Measurements from ENCODE around the gene LRRC8D. TPM values are rescaled to one million over a fixed set of nuclear protein-coding genes. Genes with fewer than 3 reads are reported as not detected.

Gene LRRC8D
- total RNA-seq, 1 experiment from 2014 or later, result 44.9 TPM

DNA sequence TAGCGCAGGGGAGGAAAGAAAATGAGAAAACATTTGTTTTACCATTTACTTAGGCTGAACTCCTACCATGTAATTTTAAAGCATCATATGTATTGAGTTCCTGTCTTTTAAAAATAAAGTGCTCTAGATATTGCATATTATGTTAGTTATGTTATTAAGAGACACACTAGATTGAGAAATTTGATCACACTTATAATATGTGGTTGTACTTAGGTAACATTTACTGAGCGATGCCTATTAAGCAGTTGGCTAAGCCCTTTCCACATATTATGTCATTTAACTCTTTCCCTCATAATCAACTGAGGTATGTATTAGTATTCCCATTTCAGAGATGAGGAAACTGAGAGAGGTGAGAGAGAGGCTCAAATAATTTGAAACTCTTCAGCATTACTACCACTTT lies 4.5 kb upstream of the LRRC8D start:
- no peaks in the 10 kb centered on the region for H3K36me3 ChIP-seq (replicated peaks; ENCODE audit: control insufficient read depth, insufficient read depth, low read length)

GRCh38 chr1:89821322-89822108 lies 683 bp downstream of the LRRC8D start:
- Histone ChIP-seq H3K36me3 (replicated peaks; ENCODE audit: control insufficient read depth, insufficient read depth, low read length) (no peaks in the 10 kb centered on the region; the same call in 1 of the 2 replicates), H3K4me3 (ENCODE audit: insufficient read depth, low read depth, low read length) (peak overlapping the region; percentile 100), H3K27me3 (ENCODE audit: control insufficient read depth, insufficient read depth, low read length) (peaks cover 9% of the 10 kb centered on the region)
- DNase-seq, result peak; percentile 89

More for the DNA sequence above, 4.5 kb upstream of the LRRC8D start:
- DNase-seq, result no peak
- H3K27me3 ChIP-seq (ENCODE audit: control insufficient read depth, insufficient read depth, low read length), result peaks cover 9% of the 10 kb centered on the region
- H3K4me3 ChIP-seq (ENCODE audit: insufficient read depth, low read depth, low read length), result no peak overlapping the region

DNA sequence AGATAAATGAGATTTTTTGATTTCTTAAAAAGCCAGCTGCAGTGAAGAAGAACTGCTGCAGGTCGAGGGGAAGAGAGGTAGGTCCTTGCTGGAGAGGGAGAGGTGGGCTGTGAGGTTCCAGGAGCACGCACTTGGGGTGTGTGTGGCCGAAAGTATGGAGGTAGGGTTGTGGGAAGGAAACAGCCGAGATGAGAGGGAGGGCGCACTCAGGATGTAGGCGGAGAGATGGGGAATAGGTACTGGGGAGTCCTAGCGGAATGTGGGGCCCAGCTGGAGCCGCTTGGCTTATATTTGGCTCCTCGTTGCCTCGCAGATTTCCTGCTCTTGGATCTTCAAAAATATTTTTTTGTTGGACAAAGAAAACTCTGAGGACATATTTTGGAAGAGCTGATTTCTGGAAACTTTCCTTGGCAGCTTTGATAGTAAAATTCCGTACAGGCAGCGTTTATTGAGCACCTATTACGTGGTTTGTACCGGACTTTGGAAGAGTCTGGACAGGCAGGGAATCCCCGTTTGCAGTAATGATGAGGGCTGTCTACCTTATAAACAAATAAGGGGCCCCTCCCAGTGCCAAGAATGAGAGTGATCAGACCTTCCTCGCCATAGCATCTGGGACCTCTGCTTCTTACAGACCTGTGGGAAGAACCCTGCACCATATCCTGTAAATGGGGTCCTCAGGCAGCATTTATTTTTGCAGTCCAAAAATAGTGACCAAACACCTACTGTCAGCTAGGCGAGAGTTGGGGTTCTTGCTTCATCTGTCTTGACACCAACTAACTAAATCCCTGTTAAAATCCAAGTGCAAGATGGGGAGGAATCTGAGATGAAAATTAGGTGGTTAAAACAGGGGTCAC lies 1.5 kb downstream of the LRRC8D start:
- Histone ChIP-seq H3K4me3 (ENCODE audit: insufficient read depth, low read depth, low read length) (peak overlapping the region; percentile 100), H3K36me3 (replicated peaks; ENCODE audit: control insufficient read depth, insufficient read depth, low read length) (no peaks in the 10 kb centered on the region; the same call in 1 of the 2 replicates), H3K27me3 (ENCODE audit: control insufficient read depth, insufficient read depth, low read length) (peaks cover 9% of the 10 kb centered on the region)
- DNase-seq, result peak; percentile 70

GRCh38 chr1:89822999-89823628 lies 2.3 kb downstream of the LRRC8D start:
- no peak for DNase-seq
- peaks cover 9% of the 10 kb centered on the region for H3K27me3 ChIP-seq (ENCODE audit: control insufficient read depth, insufficient read depth, low read length)
- H3K4me3 ChIP-seq (ENCODE audit: insufficient read depth, low read depth, low read length), result no peak overlapping the region
- H3K36me3 ChIP-seq (replicated peaks; ENCODE audit: control insufficient read depth, insufficient read depth, low read length), result no peaks in the 10 kb centered on the region; the same call in 1 of the 2 replicates

DNA sequence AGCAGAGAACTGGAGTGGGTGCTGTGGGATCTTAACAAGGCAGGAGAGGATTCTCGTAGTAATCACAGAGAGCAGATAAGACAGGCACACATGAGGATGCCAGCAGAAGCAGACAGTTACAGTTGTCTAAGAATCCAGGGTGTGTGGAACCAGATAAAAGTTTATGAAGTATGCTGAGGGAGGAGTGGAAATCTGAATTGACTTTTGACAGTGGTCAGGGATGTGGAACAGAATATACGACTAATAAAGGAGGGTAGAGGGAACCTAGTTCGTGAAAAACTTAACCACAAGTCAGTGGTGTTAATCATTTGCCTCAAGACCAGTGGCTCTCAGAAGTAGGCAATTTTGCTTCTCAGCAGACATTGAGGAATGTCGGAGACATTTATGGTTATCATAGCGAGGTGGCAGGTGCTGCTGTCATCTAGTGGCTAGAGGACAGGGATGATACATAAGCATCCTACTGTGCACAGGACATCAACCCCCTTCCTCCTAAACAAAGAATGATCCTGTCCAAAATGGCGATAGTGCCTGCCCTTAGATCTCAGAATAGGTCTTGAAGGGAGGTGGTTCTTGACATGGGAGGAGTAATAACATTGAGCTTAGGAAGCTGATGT lies 3.0 kb downstream of the LRRC8D start:
- Histone ChIP-seq H3K4me3 (ENCODE audit: insufficient read depth, low read depth, low read length) (no peak overlapping the region), H3K27me3 (ENCODE audit: control insufficient read depth, insufficient read depth, low read length) (peaks cover 9% of the 10 kb centered on the region), H3K36me3 (replicated peaks; ENCODE audit: control insufficient read depth, insufficient read depth, low read length) (no peaks in the 10 kb centered on the region; the same call in 1 of the 2 replicates)
- no peak for DNase-seq

DNA sequence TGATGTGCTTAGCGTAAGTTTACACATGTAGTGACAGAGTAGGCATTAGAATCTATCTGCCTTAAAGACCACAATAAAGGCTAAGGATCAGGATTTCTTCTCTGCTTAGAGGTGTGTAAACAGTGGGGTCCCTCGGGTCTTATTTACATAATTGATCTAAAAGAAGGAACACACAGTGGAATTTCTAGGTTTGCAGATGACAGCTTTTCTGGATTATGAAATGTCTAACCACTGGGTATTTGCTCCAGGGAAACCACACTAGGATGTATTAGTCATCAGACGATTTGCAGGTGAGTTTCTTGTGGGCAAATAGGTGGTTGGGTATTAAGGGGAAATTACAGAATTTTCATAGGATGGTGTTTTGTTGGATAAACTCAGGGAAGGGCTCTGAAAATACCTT lies 5.8 kb downstream of the LRRC8D start:
- H3K4me3 ChIP-seq (ENCODE audit: insufficient read depth, low read depth, low read length), result no peak overlapping the region
- DNase-seq, result no peak
- H3K36me3 ChIP-seq (replicated peaks; ENCODE audit: control insufficient read depth, insufficient read depth, low read length), result no peaks in the 10 kb centered on the region; the same call in 1 of the 2 replicates
- H3K27me3 ChIP-seq (ENCODE audit: control insufficient read depth, insufficient read depth, low read length), result no peaks in the 10 kb centered on the region

- H3K27me3 ChIP-seq (ENCODE audit: control insufficient read depth, insufficient read depth, low read length), result no peaks in the 10 kb centered on the region
- H3K4me3 ChIP-seq (ENCODE audit: insufficient read depth, low read depth, low read length), result no peak overlapping the region
- no peak for DNase-seq
- no peaks in the 10 kb centered on the region; the same call in 1 of the 2 replicates for H3K36me3 ChIP-seq (replicated peaks; ENCODE audit: control insufficient read depth, insufficient read depth, low read length)
These were observed 6.5 kb downstream of the LRRC8D start for GRCh38 chr1:89827330-89827729.

- no peak for DNase-seq
- Histone ChIP-seq H3K4me3 (ENCODE audit: insufficient read depth, low read depth, low read length) (no peak overlapping the region), H3K36me3 (replicated peaks; ENCODE audit: control insufficient read depth, insufficient read depth, low read length) (no peaks in the 10 kb centered on the region; the same call in 1 of the 2 replicates), H3K27me3 (ENCODE audit: control insufficient read depth, insufficient read depth, low read length) (no peaks in the 10 kb centered on the region)
These were observed 7.1 kb downstream of the LRRC8D start for GRCh38 chr1:89827902-89828301.

DNA sequence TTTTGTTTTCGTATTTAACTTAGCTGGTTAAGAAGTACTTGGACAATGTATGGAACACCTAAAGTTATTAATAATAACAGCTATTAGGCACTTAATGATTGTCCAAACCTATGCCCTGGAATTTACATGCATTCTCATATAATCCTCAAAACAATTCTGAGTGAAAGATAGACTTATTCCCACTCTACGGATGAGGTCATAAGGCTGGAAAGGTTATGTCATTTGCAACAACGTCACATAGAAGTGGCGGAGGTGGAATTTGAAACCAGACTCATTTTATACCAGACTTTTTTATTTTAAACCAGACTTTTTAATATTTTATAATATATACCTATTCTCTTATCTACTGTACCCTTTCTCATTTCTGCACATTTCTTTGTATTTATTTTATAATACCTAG lies 8.4 kb downstream of the LRRC8D start:
- no peaks in the 10 kb centered on the region for H3K27me3 ChIP-seq (ENCODE audit: control insufficient read depth, insufficient read depth, low read length)
- DNase-seq, result no peak

GRCh38 chr1:89831462-89832120 lies 10.8 kb downstream of the LRRC8D start:
- peak; percentile 32 for DNase-seq
- no peak overlapping the region for H3K4me3 ChIP-seq (ENCODE audit: insufficient read depth, low read depth, low read length)
- H3K36me3 ChIP-seq (replicated peaks; ENCODE audit: control insufficient read depth, insufficient read depth, low read length), result no peaks in the 10 kb centered on the region; the same call in 1 of the 2 replicates
- H3K27me3 ChIP-seq (ENCODE audit: control insufficient read depth, insufficient read depth, low read length), result no peaks in the 10 kb centered on the region

More for the DNA sequence above, 8.4 kb downstream of the LRRC8D start:
- no peak overlapping the region for H3K4me3 ChIP-seq (ENCODE audit: insufficient read depth, low read depth, low read length)
- no peaks in the 10 kb centered on the region; the same call in 1 of the 2 replicates for H3K36me3 ChIP-seq (replicated peaks; ENCODE audit: control insufficient read depth, insufficient read depth, low read length)

GRCh38 chr1:89832496-89833127 lies 11.8 kb downstream of the LRRC8D start:
- DNase-seq, result no peak
- Histone ChIP-seq H3K4me3 (ENCODE audit: insufficient read depth, low read depth, low read length) (no peak overlapping the region), H3K36me3 (replicated peaks; ENCODE audit: control insufficient read depth, insufficient read depth, low read length) (no peaks in the 10 kb centered on the region), H3K27me3 (ENCODE audit: control insufficient read depth, insufficient read depth, low read length) (no peaks in the 10 kb centered on the region)

DNA sequence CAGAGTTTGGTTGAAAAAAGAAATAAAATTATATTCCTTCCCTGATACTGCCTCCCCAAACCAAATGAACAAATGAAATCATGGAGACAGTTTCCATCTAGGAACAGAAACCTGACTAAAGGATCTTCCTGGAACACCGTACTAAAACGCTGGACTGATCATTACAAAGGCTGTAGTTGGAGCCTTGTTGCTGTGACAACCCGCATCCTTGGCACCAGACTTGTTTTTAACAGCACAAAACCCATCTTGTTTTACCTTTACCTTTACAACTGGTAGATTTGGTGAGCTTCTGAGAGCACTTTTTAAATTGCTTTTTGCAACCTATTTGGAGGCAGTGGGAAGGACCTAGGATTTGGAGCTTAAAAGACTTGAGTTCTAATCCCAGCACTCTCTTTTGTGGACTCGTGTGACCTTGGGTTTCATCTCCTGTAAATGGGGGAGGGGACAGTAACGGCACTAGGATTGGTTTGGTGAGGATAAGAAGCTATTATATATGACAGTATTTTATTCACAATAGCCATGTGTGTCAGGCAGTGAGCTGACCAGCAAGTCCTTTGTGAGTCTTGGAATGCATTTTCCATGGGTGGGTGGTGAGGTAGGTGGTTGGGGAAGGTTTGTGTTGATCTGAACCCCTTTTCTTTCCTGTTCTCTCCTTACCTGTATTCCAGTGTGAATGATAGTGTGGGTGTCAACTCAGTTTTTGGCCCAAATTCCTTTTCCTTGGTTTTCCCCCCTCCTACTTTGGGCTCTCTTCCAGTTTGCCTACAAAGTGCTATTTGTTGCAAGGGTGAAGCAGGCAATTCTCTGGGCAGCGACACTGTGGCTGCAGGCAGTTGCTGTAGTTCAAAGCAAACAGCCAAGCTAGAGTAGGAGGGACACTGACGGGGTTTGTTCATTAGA lies 12.6 kb downstream of the LRRC8D start:
- H3K36me3 ChIP-seq (replicated peaks; ENCODE audit: control insufficient read depth, insufficient read depth, low read length), result no peaks in the 10 kb centered on the region
- DNase-seq, result no peak
- H3K4me3 ChIP-seq (ENCODE audit: insufficient read depth, low read depth, low read length), result no peak overlapping the region
- H3K27me3 ChIP-seq (ENCODE audit: control insufficient read depth, insufficient read depth, low read length), result no peaks in the 10 kb centered on the region
